ENCODE measurements around the gene ZSCAN16. TPM values are rescaled to one million over a fixed set of nuclear protein-coding genes. Genes with fewer than 3 reads are reported as not detected.

Gene ZSCAN16
- total and polyA plus RNA-seq, 10 donors: 6.2 to 11.7 (median 8.7) TPM

- TF ChIP-seq POLR2A (IDR thresholded peaks at IDR 0.05) (no peak), POLR2AphosphoS5 (IDR thresholded peaks at IDR 0.05) (no peak)
- TF ChIP-seq, protein P1, sequence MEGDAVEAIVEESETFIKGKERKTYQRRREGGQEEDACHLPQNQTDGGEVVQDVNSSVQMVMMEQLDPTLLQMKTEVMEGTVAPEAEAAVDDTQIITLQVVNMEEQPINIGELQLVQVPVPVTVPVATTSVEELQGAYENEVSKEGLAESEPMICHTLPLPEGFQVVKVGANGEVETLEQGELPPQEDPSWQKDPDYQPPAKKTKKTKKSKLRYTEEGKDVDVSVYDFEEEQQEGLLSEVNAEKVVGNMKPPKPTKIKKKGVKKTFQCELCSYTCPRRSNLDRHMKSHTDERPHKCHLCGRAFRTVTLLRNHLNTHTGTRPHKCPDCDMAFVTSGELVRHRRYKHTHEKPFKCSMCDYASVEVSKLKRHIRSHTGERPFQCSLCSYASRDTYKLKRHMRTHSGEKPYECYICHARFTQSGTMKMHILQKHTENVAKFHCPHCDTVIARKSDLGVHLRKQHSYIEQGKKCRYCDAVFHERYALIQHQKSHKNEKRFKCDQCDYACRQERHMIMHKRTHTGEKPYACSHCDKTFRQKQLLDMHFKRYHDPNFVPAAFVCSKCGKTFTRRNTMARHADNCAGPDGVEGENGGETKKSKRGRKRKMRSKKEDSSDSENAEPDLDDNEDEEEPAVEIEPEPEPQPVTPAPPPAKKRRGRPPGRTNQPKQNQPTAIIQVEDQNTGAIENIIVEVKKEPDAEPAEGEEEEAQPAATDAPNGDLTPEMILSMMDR (IDR thresholded peaks at IDR 0.05 in 8 of 11, conservative IDR thresholded peaks at IDR 0.05 in 3 of 11): no peak
- H3K27ac ChIP-seq: no peak overlapping the region
- intact Hi-C loops (cut with DNase I; ENCODE audit: low total_unique reads): no loop called here
Observed at GRCh38 chr6:28160233-28160632, 35.8 kb downstream of the ZSCAN16 start.

GRCh38 chr6:28161410-28162079 is 37.1 kb downstream of the ZSCAN16 start:
- H3K4me1 ChIP-seq: peaks cover 0 to 16% (median 11%) of the 10 kb centered on the region in 6 donors
- TF ChIP-seq POLR2AphosphoS5 (IDR thresholded peaks at IDR 0.05) (peak; percentile 80 to 86 (median 86)), POLR2A (IDR thresholded peaks at IDR 0.05) (no peak)
- TF ChIP-seq, protein P1 (IDR thresholded peaks at IDR 0.05 in 8 of 11, conservative IDR thresholded peaks at IDR 0.05 in 3 of 11): peak in 1 of 11 experiments; percentile 5
- H3K27ac ChIP-seq: peak overlapping the region in 5 of 8 donors; percentile 43 to 67 (median 59)
- H3K27me3 ChIP-seq (replicated peaks in 1 of 7): no peaks in the 10 kb centered on the region
- 4 to 12% (median 8%) methylated on average over 24 to 32 of the region's 32 CpGs for WGBS, 5 donors
- H3K36me3 ChIP-seq: peaks cover 0 to 33% (median 9%) of the 10 kb centered on the region in 6 donors
- DNase-seq: peak; percentile 96
- H3K4me3 ChIP-seq: peak overlapping the region; percentile 26 to 73 (median 46)
- H3K9me3 ChIP-seq: peaks cover 0 to 3% (median 0%) of the 10 kb centered on the region in 8 donors
- intact Hi-C loops (cut with DNase I; ENCODE audit: low total_unique reads): no loop called here

More at GRCh38 chr6:28160233-28160632, 35.8 kb downstream of the ZSCAN16 start:
- 78 to 83% (median 81%) methylated on average over 2 of the region's 2 CpGs for WGBS, 5 donors
- Histone ChIP-seq H3K27me3 (replicated peaks in 1 of 7) (no peaks in the 10 kb centered on the region), H3K4me3 (no peak overlapping the region), H3K4me1 (peaks cover 0 to 16% (median 11%) of the 10 kb centered on the region in 6 donors), H3K36me3 (peaks cover 0 to 46% (median 20%) of the 10 kb centered on the region in 6 donors), H3K9me3 (peaks cover 0 to 3% (median 0%) of the 10 kb centered on the region in 8 donors)
- no peak for DNase-seq

DNA sequence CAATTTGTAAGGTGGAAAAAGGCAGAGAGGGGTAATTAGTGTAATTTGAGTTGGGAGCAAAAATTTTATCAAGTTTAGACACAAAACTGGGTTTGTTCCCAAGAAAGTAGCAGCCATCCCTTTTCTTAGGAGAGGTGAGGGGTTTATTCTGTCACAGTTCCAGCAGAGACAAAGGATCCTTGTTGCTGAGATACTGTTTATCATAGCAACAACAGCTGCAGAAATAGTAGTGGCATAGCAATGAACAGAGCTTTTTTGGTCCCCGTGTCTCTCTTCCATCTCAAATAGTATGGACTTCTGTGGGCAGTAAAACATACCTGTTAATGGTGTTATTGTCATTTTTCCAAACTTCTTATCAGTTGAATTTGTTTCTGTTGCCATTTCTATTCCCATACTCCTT is 41.2 kb downstream of the ZSCAN16 start:
- peaks cover 0 to 16% (median 11%) of the 10 kb centered on the region in 6 donors for H3K4me1 ChIP-seq
- DNase-seq: no peak
- no peak overlapping the region for H3K4me3 ChIP-seq
- 67 to 93% (median 88%) methylated on average over 1 of the region's 1 CpG for WGBS, 5 donors
- TF ChIP-seq POLR2AphosphoS5 (IDR thresholded peaks at IDR 0.05) (no peak), POLR2A (IDR thresholded peaks at IDR 0.05) (no peak)
- TF ChIP-seq, protein P1 (IDR thresholded peaks at IDR 0.05 in 8 of 11, conservative IDR thresholded peaks at IDR 0.05 in 3 of 11): no peak
- H3K27me3 ChIP-seq (replicated peaks in 1 of 7): no peaks in the 10 kb centered on the region
- H3K27ac ChIP-seq: no peak overlapping the region
- peaks cover 0 to 3% (median 0%) of the 10 kb centered on the region in 8 donors for H3K9me3 ChIP-seq
- no peaks in the 10 kb centered on the region for H3K36me3 ChIP-seq
- intact Hi-C loops (cut with DNase I; ENCODE audit: low total_unique reads): no loop called here

GRCh38 chr6:28167068-28167467 is 42.7 kb downstream of the ZSCAN16 start:
- peaks cover 0 to 4% (median 3%) of the 10 kb centered on the region in 6 donors for H3K4me1 ChIP-seq
- H3K36me3 ChIP-seq: no peaks in the 10 kb centered on the region
- H3K27ac ChIP-seq: no peak overlapping the region
- peaks cover 0 to under 1% (median 0%) of the 10 kb centered on the region in 8 donors for H3K9me3 ChIP-seq
- TF ChIP-seq POLR2AphosphoS5 (IDR thresholded peaks at IDR 0.05) (no peak), POLR2A (IDR thresholded peaks at IDR 0.05) (no peak)
- TF ChIP-seq, protein P1 (IDR thresholded peaks at IDR 0.05 in 8 of 11, conservative IDR thresholded peaks at IDR 0.05 in 3 of 11): no peak
- intact Hi-C loops (cut with DNase I; ENCODE audit: low total_unique reads): no loop called here
- DNase-seq: no peak
- no peak overlapping the region for H3K4me3 ChIP-seq
- WGBS, 5 donors: 86 to 94% (median 91%) methylated on average over 4 of the region's 4 CpGs
- H3K27me3 ChIP-seq (replicated peaks in 1 of 7): no peaks in the 10 kb centered on the region

All from spleen (tissue), 11 donors.